Adrenal gland (tissue), 5 donors: ENCODE results near the gene BAMBI.

Experiments
- POLR2A ChIP-seq, 2 donors: fragments of 450-650 bp; IDR thresholded peaks; one replicate each; pipeline ENCODE4 v1.6.1; 2017; ENCODE audit warnings: antibody characterized with exemption in 2 of 2, mild to moderate bottlenecking in 2 of 2, moderate library complexity in 1 of 2
- TF ChIP-seq, protein P1 (sequence below), 6 experiments: fragments of 450-650 bp in 4 of 6; fragments of 200-600 bp in 2 of 6; sonication (generic) in 1 of 6; IDR thresholded peaks; 1 replicate in 5 of 6; 2 replicates in 1 of 6; pipeline versions ENCODE4 v1.5.1 to v1.8.0; 2016 to 2021; ENCODE audit warnings: antibody characterized with exemption in 6 of 6, mild to moderate bottlenecking in 2 of 6, moderate library complexity in 1 of 6
- donor health status: DM: no; HTN: no; CAD: no.

DNA sequence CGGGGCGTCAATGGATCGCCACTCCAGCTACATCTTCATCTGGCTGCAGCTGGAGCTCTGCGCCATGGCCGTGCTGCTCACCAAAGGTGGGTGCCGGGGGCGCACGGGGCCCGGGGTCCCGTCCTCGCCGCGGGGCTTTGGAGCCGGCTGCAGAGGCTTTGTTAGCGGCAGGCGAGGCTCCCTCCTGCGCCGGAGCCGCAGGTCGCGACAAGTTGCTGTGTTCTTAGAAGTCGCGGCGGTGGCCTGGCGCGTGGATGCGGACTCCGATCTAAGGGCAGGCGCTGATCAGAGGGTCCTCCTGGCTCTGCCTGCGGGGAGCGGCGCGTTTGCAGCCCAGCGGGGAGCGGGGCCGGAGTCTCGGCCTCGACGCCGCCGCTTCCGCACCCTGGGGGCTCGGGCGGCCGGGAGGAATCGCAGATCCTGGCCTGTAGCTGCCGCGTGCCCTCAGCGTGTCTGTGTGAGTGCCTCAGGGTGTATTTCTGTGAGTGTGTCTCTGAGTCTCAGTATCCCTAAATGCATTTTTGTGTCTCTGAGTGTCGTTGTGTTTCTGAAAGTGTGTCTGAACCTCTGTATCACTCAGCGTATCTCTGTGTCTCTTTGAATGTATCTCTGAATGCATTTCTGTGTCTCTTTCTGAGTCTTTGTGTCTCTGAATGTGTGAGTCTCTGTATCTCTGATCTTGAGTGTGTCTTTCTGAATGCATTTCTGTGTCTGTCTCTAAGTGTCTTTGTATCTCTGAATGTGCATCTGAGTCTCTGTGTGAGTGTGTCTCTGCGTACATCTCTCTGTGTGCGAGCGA is 766 bp downstream of the BAMBI start:
- TF ChIP-seq, protein P1, sequence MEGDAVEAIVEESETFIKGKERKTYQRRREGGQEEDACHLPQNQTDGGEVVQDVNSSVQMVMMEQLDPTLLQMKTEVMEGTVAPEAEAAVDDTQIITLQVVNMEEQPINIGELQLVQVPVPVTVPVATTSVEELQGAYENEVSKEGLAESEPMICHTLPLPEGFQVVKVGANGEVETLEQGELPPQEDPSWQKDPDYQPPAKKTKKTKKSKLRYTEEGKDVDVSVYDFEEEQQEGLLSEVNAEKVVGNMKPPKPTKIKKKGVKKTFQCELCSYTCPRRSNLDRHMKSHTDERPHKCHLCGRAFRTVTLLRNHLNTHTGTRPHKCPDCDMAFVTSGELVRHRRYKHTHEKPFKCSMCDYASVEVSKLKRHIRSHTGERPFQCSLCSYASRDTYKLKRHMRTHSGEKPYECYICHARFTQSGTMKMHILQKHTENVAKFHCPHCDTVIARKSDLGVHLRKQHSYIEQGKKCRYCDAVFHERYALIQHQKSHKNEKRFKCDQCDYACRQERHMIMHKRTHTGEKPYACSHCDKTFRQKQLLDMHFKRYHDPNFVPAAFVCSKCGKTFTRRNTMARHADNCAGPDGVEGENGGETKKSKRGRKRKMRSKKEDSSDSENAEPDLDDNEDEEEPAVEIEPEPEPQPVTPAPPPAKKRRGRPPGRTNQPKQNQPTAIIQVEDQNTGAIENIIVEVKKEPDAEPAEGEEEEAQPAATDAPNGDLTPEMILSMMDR (IDR thresholded peaks at IDR 0.05) = no peak
- no peak for TF ChIP-seq POLR2A (IDR thresholded peaks at IDR 0.05)
